ENCODE measurements around the gene AK9. TPM values are rescaled to one million over a fixed set of nuclear protein-coding genes. Genes with fewer than 3 reads are reported as not detected.

AK9 gene
- total RNA-seq, 1 donor from 2014 or later, result 0.75 TPM

- intact Hi-C loops (cut with DNase I), result no loop called here
- no peak overlapping the region for H3K27ac ChIP-seq
- no peaks in the 10 kb centered on the region for H3K4me1 ChIP-seq
- DNase-seq (ENCODE audit: low spot score in 2 of 2), result no peak
- no peak for TF ChIP-seq CTCF (IDR thresholded peaks at IDR 0.05)
- H3K4me3 ChIP-seq, result no peak overlapping the region
- H3K9me3 ChIP-seq, result no peaks in the 10 kb centered on the region
- peaks cover 0 to 3% of the 10 kb centered on the region in 2 donors for H3K36me3 ChIP-seq
- H3K27me3 ChIP-seq, result no peaks in the 10 kb centered on the region
Observed at GRCh38 chr6:109623288-109623687, 67.7 kb downstream of the AK9 start.

- H3K4me3 ChIP-seq, result no peak overlapping the region
- no peak for DNase-seq (ENCODE audit: low spot score in 2 of 2)
- intact Hi-C loops (cut with DNase I), result no loop called here
- no peaks in the 10 kb centered on the region for H3K9me3 ChIP-seq
- no peak overlapping the region for H3K27ac ChIP-seq
- peaks cover 3 to 7% of the 10 kb centered on the region in 2 donors for H3K36me3 ChIP-seq
- no peaks in the 10 kb centered on the region for H3K4me1 ChIP-seq
- H3K27me3 ChIP-seq, result no peaks in the 10 kb centered on the region
- no peak for TF ChIP-seq CTCF (IDR thresholded peaks at IDR 0.05)
Observed at GRCh38 chr6:109612268-109612667, 78.7 kb downstream of the AK9 start.

- no peak for TF ChIP-seq CTCF (IDR thresholded peaks at IDR 0.05)
Observed at GRCh38 chr6:109611502-109611901, 79.5 kb downstream of the AK9 start.

GRCh38 chr6:109610590-109610989, 80.4 kb downstream of the AK9 start:
- no peaks in the 10 kb centered on the region for H3K27me3 ChIP-seq
- no peak overlapping the region for H3K4me3 ChIP-seq
- peaks cover 3 to 19% of the 10 kb centered on the region in 2 donors for H3K36me3 ChIP-seq
- no peaks in the 10 kb centered on the region for H3K9me3 ChIP-seq
- no peaks in the 10 kb centered on the region for H3K4me1 ChIP-seq
- DNase-seq (ENCODE audit: low spot score in 2 of 2), result no peak
- no peak for TF ChIP-seq CTCF (IDR thresholded peaks at IDR 0.05)
- no peak overlapping the region for H3K27ac ChIP-seq
- intact Hi-C loops (cut with DNase I), result no loop called here

More at GRCh38 chr6:109611502-109611901, 79.5 kb downstream of the AK9 start:
- Histone ChIP-seq H3K9me3 (no peaks in the 10 kb centered on the region), H3K4me1 (no peaks in the 10 kb centered on the region), H3K27ac (no peak overlapping the region), H3K27me3 (no peaks in the 10 kb centered on the region), H3K36me3 (peaks cover 3 to 12% of the 10 kb centered on the region in 2 donors), H3K4me3 (no peak overlapping the region)
- no peak for DNase-seq (ENCODE audit: low spot score in 2 of 2)
- intact Hi-C loops (cut with DNase I), result no loop called here

GRCh38 chr6:109609737-109610136, 81.3 kb downstream of the AK9 start:
- no peak for DNase-seq (ENCODE audit: low spot score in 2 of 2)
- intact Hi-C loops (cut with DNase I), result no loop called here
- Histone ChIP-seq H3K27me3 (no peaks in the 10 kb centered on the region), H3K36me3 (peaks cover 3 to 24% of the 10 kb centered on the region in 2 donors), H3K9me3 (no peaks in the 10 kb centered on the region), H3K27ac (no peak overlapping the region), H3K4me3 (no peak overlapping the region), H3K4me1 (no peaks in the 10 kb centered on the region)
- no peak for TF ChIP-seq CTCF (IDR thresholded peaks at IDR 0.05)

GRCh38 chr6:109606359-109606758, 84.6 kb downstream of the AK9 start:
- Histone ChIP-seq H3K4me3 (no peak overlapping the region), H3K27ac (no peak overlapping the region), H3K9me3 (peaks cover 0 to 7% of the 10 kb centered on the region in 2 donors), H3K4me1 (no peaks in the 10 kb centered on the region), H3K27me3 (no peaks in the 10 kb centered on the region), H3K36me3 (peaks cover under 1 to 22% of the 10 kb centered on the region in 2 donors)
- intact Hi-C loops (cut with DNase I), result no loop called here
- DNase-seq (ENCODE audit: low spot score in 2 of 2), result no peak
- no peak for TF ChIP-seq CTCF (IDR thresholded peaks at IDR 0.05)

All from ascending aorta (tissue), 2 donors.